Stimulated activated CD4-positive, alpha-beta T cell treated with anti-CD3 and anti-CD28 coated beads, Interleukin-15, amount 100 ng/mL, for 1 hour (primary cell): ENCODE measurements around the gene TRIM9.

Experiments used
- DNase-seq, 2 donors: peaks; one replicate each; pipeline ENCODE4 v3.0.0-alpha.2; 2020; ENCODE audit warnings: low read depth in 1 of 2, low spot score in 1 of 2

The TRIM9 gene

GRCh38 chr14:51059032-51059431 lies 35.9 kb downstream of the TRIM9 start:
- no peak for DNase-seq

DNA sequence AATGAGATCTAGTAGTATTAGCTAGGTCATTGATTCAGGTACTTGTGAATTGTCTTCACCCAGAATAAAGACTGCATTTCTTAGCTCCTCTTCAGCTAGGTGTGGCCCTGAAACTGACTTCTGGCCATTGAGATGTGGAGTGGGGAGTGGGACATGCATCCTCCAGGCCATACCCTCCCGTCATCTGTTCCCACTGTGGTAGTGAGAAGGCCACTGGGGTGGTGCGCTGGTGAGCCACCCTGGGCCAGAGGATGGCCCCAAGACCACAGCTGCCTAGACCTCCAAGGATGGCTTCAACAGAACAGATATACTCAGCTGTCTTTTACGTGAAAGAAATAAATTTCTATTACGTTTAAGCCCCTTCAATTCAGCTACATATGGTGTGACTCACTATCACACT lies 36.5 kb downstream of the TRIM9 start:
- no peak for DNase-seq

DNA sequence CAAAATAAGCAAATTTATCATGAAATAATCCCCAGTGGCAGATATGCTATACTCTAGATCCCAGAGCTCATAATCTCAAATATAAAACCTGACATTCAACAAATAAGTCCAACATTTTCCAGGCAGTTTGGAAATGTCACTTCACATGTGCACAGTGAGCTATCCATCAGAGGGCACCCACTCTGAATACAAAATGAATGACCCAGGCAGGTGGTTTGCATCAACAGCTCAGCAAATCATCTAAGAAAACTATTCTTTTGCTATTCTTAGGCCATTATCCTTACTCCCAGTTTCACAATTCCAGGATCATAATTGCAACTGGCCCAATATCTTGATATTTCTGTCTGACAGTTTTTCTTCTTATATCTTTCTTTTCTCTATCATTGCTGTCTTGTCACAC lies 38.5 kb downstream of the TRIM9 start:
- DNase-seq = no peak

GRCh38 chr14:51053157-51053556 lies 41.7 kb downstream of the TRIM9 start:
- DNase-seq = no peak

DNA sequence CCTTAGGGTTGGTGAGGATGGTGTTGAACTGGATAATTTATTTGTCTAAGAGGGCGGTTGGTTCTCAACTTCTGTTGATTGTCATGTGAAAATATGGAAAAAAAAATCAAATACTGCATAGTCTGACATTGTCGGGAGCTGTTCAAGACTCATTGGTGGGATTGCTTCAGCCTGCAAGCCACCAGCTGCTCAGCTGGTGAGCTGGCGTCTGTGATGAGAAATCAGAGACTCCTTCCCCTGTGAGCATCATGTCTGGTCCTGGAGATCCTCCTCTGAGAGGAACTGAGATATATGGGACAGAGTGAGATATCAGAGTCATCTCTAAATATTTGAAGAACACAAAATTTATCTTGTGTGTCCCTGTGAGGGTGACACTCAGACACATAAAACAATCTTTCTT lies 49.9 kb downstream of the TRIM9 start:
- DNase-seq = no peak

DNA sequence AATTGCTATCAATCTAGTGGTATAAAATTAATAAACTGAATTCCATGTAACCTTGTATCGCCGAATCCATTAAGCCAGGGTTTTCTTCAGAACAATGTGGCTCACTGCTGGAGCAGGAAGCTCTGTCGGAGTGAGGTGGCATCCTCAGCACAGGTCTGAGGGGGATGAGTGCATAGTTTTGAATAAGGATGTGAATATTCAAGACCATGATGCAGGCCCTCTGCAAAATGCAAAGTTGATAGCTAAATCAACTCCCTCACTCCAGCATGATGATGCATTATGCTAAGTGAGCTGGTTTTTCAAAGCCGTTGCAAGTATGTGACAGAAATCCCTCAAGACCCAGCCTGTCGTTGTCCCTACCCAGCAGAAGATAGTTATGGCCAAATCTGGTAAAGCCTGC lies 53.0 kb downstream of the TRIM9 start:
- no peak for DNase-seq

DNA sequence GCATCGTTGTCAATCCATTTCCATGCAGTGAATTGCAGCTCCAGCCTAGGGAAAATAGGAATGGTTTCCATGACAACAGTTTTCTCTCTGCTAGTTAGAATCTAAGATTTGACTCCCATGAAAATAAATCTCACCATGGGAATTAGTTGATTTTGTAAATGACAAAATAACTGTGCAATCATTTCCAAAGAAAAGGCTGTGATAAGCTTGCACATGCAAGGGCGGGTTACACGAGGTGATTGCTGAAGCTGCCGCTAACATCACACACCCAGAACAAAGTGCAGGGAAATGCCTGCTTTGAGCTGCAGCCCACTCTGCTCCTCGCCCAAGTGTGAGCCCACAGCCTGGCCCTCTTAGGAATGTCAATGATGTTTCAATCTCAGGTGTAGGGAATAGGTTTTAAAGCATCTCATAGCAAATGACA lies 53.8 kb downstream of the TRIM9 start:
- DNase-seq = no peak

GRCh38 chr14:51039252-51039651 lies 55.7 kb downstream of the TRIM9 start:
- no peak for DNase-seq

- no peak for DNase-seq
Observed at GRCh38 chr14:51035611-51036192, 59.2 kb downstream of the TRIM9 start.

DNA sequence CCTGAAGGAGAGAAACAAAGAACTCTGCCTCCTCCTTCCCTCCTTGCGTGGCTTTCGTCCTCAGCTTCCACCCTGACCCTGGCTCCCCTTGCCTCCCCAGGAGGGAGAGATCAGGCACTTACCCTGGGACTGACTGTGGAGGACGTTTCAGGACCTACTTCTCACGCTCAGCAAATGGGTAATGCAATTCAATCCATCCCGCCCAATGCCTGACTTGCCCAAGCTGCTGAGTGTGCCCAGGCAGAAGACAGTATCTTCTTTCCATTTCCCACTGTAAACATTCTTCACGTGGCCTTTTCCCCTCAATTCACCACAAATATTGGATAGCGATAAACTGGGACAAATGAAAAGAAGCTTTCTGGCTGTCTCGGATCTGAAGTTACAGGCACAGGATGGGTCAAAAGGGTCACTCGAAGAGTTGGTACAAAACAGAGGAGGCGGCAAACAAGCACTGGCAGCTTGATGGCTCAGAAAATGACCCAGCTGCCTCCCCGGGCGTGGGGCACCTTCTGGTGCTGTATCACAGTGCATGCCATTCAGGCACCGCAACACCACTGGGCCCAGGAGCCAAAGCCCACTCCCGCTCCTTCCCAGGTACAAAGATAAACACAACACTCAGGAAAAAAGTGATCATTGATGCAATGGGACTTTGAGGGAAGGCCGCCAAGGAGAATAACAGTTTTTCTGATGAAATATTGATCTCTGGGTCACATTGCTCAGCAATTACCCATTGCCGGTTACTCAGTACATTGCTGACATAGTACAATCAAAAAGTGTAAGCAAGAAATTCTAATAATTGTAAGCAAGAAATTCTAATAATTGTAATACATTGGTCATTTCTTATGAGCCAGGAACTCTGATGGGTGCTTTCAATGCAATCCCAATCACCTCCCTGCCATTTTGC lies 65.8 kb downstream of the TRIM9 start:
- DNase-seq = no peak

GRCh38 chr14:51028361-51028760 lies 66.5 kb downstream of the TRIM9 start:
- no peak for DNase-seq

DNA sequence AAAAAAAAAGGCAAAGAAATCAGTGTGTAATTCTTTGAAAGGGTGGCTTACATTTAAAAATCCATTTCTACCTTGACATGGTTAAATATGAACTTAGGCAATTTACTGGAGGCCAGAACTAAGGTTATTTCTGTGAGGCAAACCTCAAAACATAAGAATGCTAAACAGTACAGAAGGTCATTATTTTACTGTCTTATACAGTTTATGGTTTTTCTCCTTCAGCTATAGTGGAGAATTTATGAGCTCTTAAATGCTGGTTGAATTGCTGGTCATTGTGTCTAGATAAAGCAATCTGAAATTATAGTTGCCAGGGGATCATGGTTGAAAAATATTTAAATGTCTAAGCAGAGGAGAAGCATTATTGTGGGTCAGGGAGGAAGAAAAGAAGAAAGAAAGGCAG lies 70.5 kb downstream of the TRIM9 start:
- DNase-seq = no peak

DNA sequence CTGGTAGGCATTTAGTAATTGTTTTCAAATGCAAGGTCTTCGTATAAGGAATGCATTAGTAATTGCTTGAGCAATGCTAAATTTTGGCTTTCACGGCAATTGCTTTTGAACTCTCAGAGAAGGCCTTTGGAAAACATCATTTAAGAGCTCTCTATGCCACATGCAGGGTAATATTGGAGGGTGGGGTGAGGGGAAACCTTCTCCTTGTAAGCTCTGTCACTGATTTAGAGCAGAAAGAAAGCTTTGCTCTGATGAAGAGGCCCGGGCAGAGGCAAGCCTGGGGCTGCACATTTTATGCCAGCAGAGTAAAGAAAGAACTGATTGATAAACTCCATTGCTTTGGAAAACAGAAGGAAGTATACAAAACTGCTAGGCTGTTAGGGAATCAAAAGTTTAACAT lies 70.9 kb downstream of the TRIM9 start:
- DNase-seq = no peak

DNA sequence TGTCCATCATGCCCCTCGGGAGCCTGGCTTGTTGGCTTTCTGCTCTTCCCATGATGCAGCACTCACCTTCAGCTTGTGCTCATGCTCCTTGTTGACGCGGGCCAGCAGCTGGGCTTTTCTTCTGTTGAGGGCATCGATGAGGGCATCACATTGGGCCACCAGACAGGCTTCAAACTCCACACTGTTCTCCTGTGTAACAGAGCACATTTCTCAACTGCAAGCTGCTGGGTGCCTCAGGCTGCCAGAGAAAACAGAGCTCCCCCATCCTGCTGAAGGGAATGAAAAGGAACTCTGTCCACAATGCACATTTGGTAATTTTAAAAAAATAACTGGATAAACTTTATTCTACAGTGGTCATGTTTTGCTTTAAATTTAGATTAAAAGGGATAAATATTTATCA lies 72.1 kb downstream of the TRIM9 start:
- DNase-seq = no peak

DNA sequence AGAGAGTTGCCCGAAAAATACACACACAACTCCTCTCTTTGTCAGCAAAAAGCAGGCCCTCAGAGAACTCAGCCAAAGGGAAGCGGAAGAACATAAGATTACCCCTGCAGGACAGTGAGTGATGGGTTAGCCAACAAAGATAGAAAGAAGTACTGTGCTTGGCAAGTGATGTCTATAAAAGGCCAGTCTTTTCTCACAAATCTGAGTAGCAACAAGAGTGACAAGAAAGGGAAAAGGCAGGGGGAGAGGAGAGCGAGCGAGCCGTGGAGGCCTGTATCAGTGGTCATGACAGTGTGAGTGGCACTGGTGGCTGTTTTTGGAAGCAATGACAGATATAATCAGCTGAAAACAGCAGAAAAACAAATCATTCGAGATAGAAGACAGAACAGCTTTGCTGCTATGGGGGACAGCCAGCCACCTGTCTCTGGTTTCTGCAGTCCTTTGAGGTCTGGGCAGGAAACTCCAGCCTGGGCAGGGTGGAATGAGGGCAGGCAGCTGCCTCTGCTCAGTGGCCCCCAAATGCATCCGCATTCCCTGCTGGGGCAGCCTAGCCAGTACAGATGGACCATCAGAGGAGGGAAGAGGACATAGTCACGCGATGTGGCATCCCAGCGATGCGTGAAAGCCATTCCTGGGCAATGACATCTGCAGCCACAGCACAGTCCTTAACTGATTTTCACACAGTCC lies 74.7 kb downstream of the TRIM9 start:
- no peak for DNase-seq

- no peak for DNase-seq
Observed at GRCh38 chr14:51019089-51019488, 75.8 kb downstream of the TRIM9 start.

- no peak for DNase-seq
Observed at GRCh38 chr14:51018521-51018920, 76.4 kb downstream of the TRIM9 start.

DNA sequence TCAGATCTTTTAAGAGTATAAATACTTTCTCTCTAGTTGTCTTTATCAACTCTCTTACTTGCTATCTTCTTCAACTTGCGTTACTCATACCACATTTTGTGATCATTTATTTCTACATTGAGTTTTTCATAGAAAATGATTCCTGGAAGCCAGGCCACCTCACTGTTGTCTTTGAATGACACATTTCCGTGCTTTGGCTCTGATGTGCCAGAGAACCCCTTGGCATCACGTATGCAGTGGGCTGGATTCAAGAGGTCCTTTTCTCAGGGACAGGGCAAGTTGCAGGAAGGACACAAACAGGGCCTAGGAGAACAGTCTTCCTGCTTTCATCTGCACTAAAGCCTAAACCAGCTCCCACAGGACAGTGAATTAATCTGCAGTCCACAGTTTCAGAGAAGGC lies 80.3 kb downstream of the TRIM9 start:
- DNase-seq = no peak

DNA sequence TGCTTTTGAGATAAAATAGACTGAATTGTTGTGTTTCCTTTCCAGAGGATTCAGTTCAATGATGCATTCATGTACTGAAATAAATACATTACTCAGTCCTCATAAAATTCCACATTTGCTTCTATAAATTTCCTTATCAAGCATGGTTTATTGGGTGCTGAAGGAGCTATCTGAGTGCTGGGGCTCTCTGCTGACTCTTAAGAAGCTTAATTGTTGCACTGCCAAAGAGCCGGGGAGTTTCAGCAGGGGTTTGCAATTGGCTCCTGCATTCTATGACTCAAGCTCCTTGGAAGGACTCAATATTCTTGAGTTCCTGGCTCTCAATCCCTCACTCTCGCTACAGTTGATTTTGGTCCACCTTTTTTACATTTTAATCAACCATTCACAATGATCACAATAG lies 80.8 kb downstream of the TRIM9 start:
- no peak for DNase-seq

DNA sequence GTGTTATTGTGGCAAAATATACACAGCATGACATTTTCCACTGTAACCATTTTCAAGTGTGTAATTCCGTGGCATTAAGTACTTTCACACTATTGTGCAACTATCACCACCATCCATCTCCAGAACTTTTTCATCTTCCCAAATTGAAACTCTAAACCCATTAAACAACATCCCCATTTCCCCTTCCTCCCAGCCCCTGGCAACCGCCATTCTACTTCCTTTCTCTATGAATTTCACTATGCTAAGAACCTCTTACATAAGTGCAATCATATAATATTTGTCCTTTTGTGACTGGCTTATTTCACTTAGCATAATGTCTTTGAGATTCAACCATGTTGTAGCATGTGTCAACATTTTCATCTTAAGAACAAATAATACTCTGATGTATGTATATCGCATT lies 82.8 kb downstream of the TRIM9 start:
- DNase-seq = no peak

DNA sequence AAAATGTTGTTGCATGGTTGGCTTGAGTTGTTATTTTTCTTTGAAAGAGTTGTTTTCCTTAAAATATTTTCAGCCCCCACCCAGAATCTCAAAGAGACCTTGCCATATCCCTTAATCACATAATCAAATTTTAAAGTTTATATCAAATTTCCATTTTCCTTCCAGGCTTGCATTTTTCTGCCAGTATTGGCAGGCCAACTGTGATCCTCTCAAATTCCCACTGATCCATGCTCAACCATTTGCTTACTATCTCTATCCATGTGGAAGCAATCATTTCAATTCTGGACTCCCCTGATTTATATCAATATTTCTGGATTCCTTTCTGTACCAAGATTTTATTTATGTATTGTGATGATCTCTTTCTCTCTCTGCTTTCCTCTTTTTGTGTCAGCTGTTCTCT lies 86.5 kb downstream of the TRIM9 start:
- no peak for DNase-seq

DNA sequence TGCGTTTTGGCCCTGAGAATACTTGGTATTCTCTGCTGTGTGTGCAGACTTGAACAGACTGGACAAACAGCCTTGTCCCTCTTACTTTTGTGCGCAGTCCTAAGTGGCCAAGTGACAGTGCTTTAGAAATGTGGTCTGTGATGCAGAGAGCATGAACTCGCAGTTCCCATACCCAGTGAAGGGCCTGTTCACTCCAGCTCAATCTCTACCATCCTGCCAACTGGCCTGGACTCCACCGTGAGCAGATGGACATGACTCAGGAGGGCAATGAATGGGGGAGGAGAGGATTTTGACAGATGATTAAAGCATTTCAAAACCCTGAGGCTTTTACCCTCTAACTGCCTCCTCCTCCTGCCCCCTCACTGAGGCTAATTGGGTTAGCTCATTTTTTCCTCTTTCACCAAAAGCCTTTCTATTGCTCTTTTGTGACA lies 88.1 kb downstream of the TRIM9 start:
- DNase-seq = no peak
